Neural cell (in vitro differentiated cells): ENCODE measurements around the gene ADSS1. TPM values are rescaled to one million over a fixed set of nuclear protein-coding genes. Genes with fewer than 3 reads are reported as not detected.

Source experiments
- H2AFZ ChIP-seq: fragments of 200-600, 300-800 bp; sonication (generic), shearing (Covaris generic); 2 replicates; pipeline ENCODE4 v1.6.0; 2014; ENCODE audit warnings: low read depth, mild to moderate bottlenecking, antibody characterized with exemption, low read length, moderate library complexity
- H3F3A ChIP-seq: fragments of 200-600 bp; shearing (Covaris generic); 2 replicates; pipeline ENCODE4 v1.6.1; 2016; ENCODE audit warnings: mild to moderate bottlenecking, moderate library complexity, mixed read lengths, antibody characterized with exemption, low read length; ENCODE audit not compliant: insufficient read depth, poor library complexity, severe bottlenecking
- H3K27ac ChIP-seq: fragments of 200-600, 300-800 bp; sonication (generic), shearing (Covaris generic); 2 replicates; pipeline ENCODE4 v1.5.1; 2014; ENCODE audit warnings: mild to moderate bottlenecking, low read length, moderate library complexity
- H3K27me3 ChIP-seq: fragments of 300-800, 200-600 bp; sonication (generic), shearing (Covaris generic); 2 replicates; pipeline ENCODE4 v1.6.0; 2014; ENCODE audit warnings: mild to moderate bottlenecking, low read depth, low read length, moderate library complexity; ENCODE audit not compliant: insufficient read depth
- H3K36me3 ChIP-seq: fragments of 300-800, 200-600 bp; sonication (generic), shearing (Covaris generic); 2 replicates; pipeline ENCODE4 v1.5.1; 2014; ENCODE audit warnings: mild to moderate bottlenecking, antibody characterized with exemption, low read length, moderate library complexity; ENCODE audit not compliant: insufficient read depth
- H3K4me2 ChIP-seq: fragments of 300-800, 200-600 bp; sonication (generic), shearing (Covaris generic); 2 replicates; pipeline ENCODE4 v1.6.0; 2014; ENCODE audit warnings: mild to moderate bottlenecking, low read length
- H3K4me3 ChIP-seq: fragments of 300-800, 200-600 bp; sonication (generic), shearing (Covaris generic); 2 replicates; pipeline ENCODE4 v1.5.1; 2014; ENCODE audit warnings: mild to moderate bottlenecking, low read length, moderate library complexity
- H3K79me2 ChIP-seq: fragments of 200-600 bp; shearing (Covaris generic); replicated peaks from 2 replicates; pipeline ENCODE4 v1.6.0; 2014; ENCODE audit warnings: mild to moderate bottlenecking, low read length, moderate library complexity; ENCODE audit not compliant: insufficient read depth
- H3K9ac ChIP-seq: fragments of 300-800, 200-600 bp; sonication (generic), shearing (Covaris generic); 2 replicates; pipeline ENCODE4 v1.6.1; 2016; ENCODE audit warnings: mild to moderate bottlenecking, low read length, mixed read lengths
- H3K9me2 ChIP-seq: fragments of 200-600 bp; shearing (Covaris generic); 2 replicates; pipeline ENCODE4 v1.6.1; 2016; ENCODE audit warnings: mild to moderate bottlenecking, low read length, mixed read lengths; ENCODE audit not compliant: insufficient read depth
- H3K9me3 ChIP-seq: fragments of 200-600, 300-800 bp; sonication (generic), shearing (Covaris generic); 2 replicates; pipeline ENCODE4 v1.6.1; 2016; ENCODE audit warnings: mild to moderate bottlenecking, mixed run types, low read length, moderate library complexity, mixed read lengths
- H4K20me1 ChIP-seq: fragments of 200-600 bp; shearing (Covaris generic); 2 replicates; pipeline ENCODE4 v1.6.1; 2016; ENCODE audit warnings: mild to moderate bottlenecking, mixed run types; ENCODE audit not compliant: insufficient read depth
- CTCF ChIP-seq: fragments of 450-650 bp; IDR thresholded peaks from 2 replicates; pipeline ENCODE4 v1.5.1; 2014; ENCODE audit warnings: antibody characterized with exemption, mild to moderate bottlenecking, moderate library complexity; ENCODE audit not compliant: poor library complexity, severe bottlenecking
- EZH2 ChIP-seq: fragments of 200-600, 300-800 bp; shearing (Covaris generic), sonication (generic); IDR thresholded peaks from 2 replicates; pipeline ENCODE4 v1.6.1; 2014; ENCODE audit warnings: antibody characterized with exemption, low read length, borderline replicate concordance, mild to moderate bottlenecking; ENCODE audit not compliant: insufficient read depth, poor library complexity, severe bottlenecking
- MXI1 ChIP-seq: fragments of 450-650 bp; conservative IDR thresholded peaks from 2 replicates; pipeline ENCODE4 v1.6.1; 2014; ENCODE audit warnings: antibody characterized with exemption, mild to moderate bottlenecking; ENCODE audit not compliant: poor library complexity, severe bottlenecking
- POLR2AphosphoS5 ChIP-seq: IDR thresholded peaks from 2 replicates; pipeline ENCODE4 v1.6.1; 2012
- RAD21 ChIP-seq: fragments of 450-650 bp; conservative IDR thresholded peaks from 2 replicates; pipeline ENCODE4 v1.6.1; 2014; ENCODE audit warnings: antibody characterized with exemption, mild to moderate bottlenecking, moderate library complexity
- REST ChIP-seq: IDR thresholded peaks from 2 replicates; pipeline ENCODE4 v1.6.1; 2012; ENCODE audit warnings: borderline replicate concordance
- SMC3 ChIP-seq: fragments of 450-650 bp; conservative IDR thresholded peaks from 2 replicates; pipeline ENCODE4 v1.6.1; 2014; ENCODE audit warnings: antibody characterized with exemption, mild to moderate bottlenecking, moderate library complexity; ENCODE audit not compliant: poor library complexity
- TAF1 ChIP-seq: IDR thresholded peaks from 2 replicates; pipeline ENCODE4 v1.6.1; 2012; ENCODE audit warnings: low read depth
- polyA plus RNA-seq: library from polyadenylated mRNA; depleted of rRNA; stranded (reverse); fragments of >200 nt; gene quantifications from 2 replicates; pipeline ENCODE4 v1.2.3, GENCODE V29; 2014

The ADSS1 gene
- polyA plus RNA-seq, 1 donor from 2014 or later = 4.3 TPM

GRCh38 chr14:104786091-104786586, 62.1 kb downstream of the ADSS1 start:
- Histone ChIP-seq H4K20me1 (no peaks in the 10 kb centered on the region), H3K9me2 (no peaks in the 10 kb centered on the region), H3K4me2 (no peak overlapping the region), H3F3A (no peaks in the 10 kb centered on the region), H3K79me2 (no peaks in the 10 kb centered on the region), H3K27ac (no peak overlapping the region), H3K9me3 (no peaks in the 10 kb centered on the region), H3K9ac (no peak overlapping the region), H3K36me3 (no peaks in the 10 kb centered on the region), H2AFZ (no peak overlapping the region), H3K27me3 (no peaks in the 10 kb centered on the region), H3K4me3 (no peak overlapping the region)
- no peak for TF ChIP-seq REST
- TF ChIP-seq SMC3 = no peak
- TF ChIP-seq CTCF = no peak
- no peak for TF ChIP-seq TAF1
- TF ChIP-seq EZH2 = no peak
- no peak for TF ChIP-seq MXI1

GRCh38 chr14:104786726-104787675, 63.0 kb downstream of the ADSS1 start:
- no peak overlapping the region for H3K27ac ChIP-seq
- no peaks in the 10 kb centered on the region for H3K79me2 ChIP-seq

More at GRCh38 chr14:104786726-104787675, 63.0 kb downstream of the ADSS1 start:
- Histone ChIP-seq H2AFZ (no peak overlapping the region), H3K4me3 (no peak overlapping the region), H3K9ac (no peak overlapping the region), H3K27me3 (no peaks in the 10 kb centered on the region), H3K36me3 (no peaks in the 10 kb centered on the region), H3F3A (no peaks in the 10 kb centered on the region), H3K9me2 (no peaks in the 10 kb centered on the region), H3K4me2 (no peak overlapping the region), H4K20me1 (no peaks in the 10 kb centered on the region), H3K9me3 (no peaks in the 10 kb centered on the region)
- TF ChIP-seq TAF1 = no peak
- TF ChIP-seq SMC3 = no peak
- TF ChIP-seq RAD21 = no peak
- TF ChIP-seq POLR2AphosphoS5 = no peak
